OCI-LY7 (cell line): ENCODE measurements around the gene ELOVL6. TPM values are rescaled to one million over a fixed set of nuclear protein-coding genes. Genes with fewer than 3 reads are reported as not detected.
A peak's percentile ranks its signal among the peaks of the same experiment; 100 is the strongest.

Source experiments
- BruUV-seq: library from RNA; stranded (reverse); fragments of 400-500 nt; replicated peaks from 2 replicates; lab custom pipeline; 2021; lab: Mats Ljungman, UMichigan
- CTCF ChIA-PET: fragments of 300-600 bp; sonication (Branson Sonifier 250); formaldehyde crosslinking; loops from one replicate; lab custom pipeline; 2022; ENCODE audit warnings: antibody characterized with exemption; ENCODE audit not compliant: unreplicated experiment; lab: Charles Lee
- POLR2A ChIA-PET: fragments of 300-600 bp; sonication (Branson Sonifier 250); formaldehyde crosslinking; loops from one replicate; lab custom pipeline; 2022; ENCODE audit warnings: antibody characterized with exemption; lab: Charles Lee
- DNase-seq: peaks from one replicate; pipeline ENCODE4 v3.0.0-alpha.2; 2015; ENCODE audit warnings: low spot score
- H2AFZ ChIP-seq: fragments of 200-600 bp; sonication (generic), shearing (Covaris generic); 2 replicates; pipeline ENCODE4 v1.6.1; 2014; ENCODE audit warnings: mild to moderate bottlenecking, antibody characterized with exemption, low read length, moderate library complexity
- H3K27ac ChIP-seq: fragments of 200-600 bp; sonication (generic); 2 replicates; pipeline ENCODE4 v1.5.1; 2014; ENCODE audit warnings: mixed run types, low read depth, mild to moderate bottlenecking, moderate library complexity, low read length, inconsistent platforms; ENCODE audit not compliant: poor library complexity, severe bottlenecking
- H3K36me3 ChIP-seq: fragments of 200-600 bp; sonication (generic); 2 replicates; pipeline ENCODE4 v1.6.1; 2014; ENCODE audit warnings: mild to moderate bottlenecking, antibody characterized with exemption, low read length, moderate library complexity, mixed read lengths; ENCODE audit not compliant: insufficient read depth
- H3K4me1 ChIP-seq: fragments of 200-600 bp; sonication (generic); 2 replicates; pipeline ENCODE4 v1.5.1; 2014; ENCODE audit warnings: mild to moderate bottlenecking, low read length; ENCODE audit not compliant: insufficient read depth, poor library complexity, severe bottlenecking
- H3K4me2 ChIP-seq: fragments of 200-600 bp; sonication (generic); 2 replicates; pipeline ENCODE4 v1.6.1; 2014; ENCODE audit warnings: mild to moderate bottlenecking, low read length
- H3K4me3 ChIP-seq: fragments of 200-600 bp; sonication (generic); 2 replicates; pipeline ENCODE4 v1.5.1; 2014; ENCODE audit warnings: mild to moderate bottlenecking, low read depth, low read length; ENCODE audit not compliant: poor library complexity, severe bottlenecking
- H3K79me2 ChIP-seq: fragments of 200-600 bp; sonication (generic); 2 replicates; pipeline ENCODE4 v1.6.1; 2016; ENCODE audit warnings: low read depth, mild to moderate bottlenecking, low read length, moderate library complexity, mixed read lengths; ENCODE audit not compliant: insufficient read depth
- H3K9me2 ChIP-seq: fragments of 200-600 bp; sonication (generic); 2 replicates; pipeline ENCODE4 v1.6.1; 2016; ENCODE audit warnings: mild to moderate bottlenecking, low read length, mixed read lengths; ENCODE audit not compliant: insufficient read depth
- H3K9me3 ChIP-seq: fragments of 200-600 bp; sonication (generic); 2 replicates; pipeline ENCODE4 v1.6.1; 2014; ENCODE audit warnings: mild to moderate bottlenecking, mixed run types, low read length, mixed read lengths
- H4K20me1 ChIP-seq: fragments of 200-600 bp; sonication (generic); 2 replicates; pipeline ENCODE4 v1.6.1; 2014; ENCODE audit warnings: mild to moderate bottlenecking, antibody characterized with exemption, low read length, moderate library complexity, mixed read lengths; ENCODE audit not compliant: insufficient read depth
- EZH2phosphoT487 ChIP-seq: fragments of 200-600 bp; sonication (generic); IDR thresholded peaks from 2 replicates; pipeline ENCODE4 v1.6.1; 2018; ENCODE audit warnings: low read depth, borderline replicate concordance, mild to moderate bottlenecking, mixed run types, antibody characterized with exemption, low read length, moderate library complexity, mixed read lengths
- intact Hi-C: fragments of 100-400 bp; cut with micrococcal nuclease; formaldehyde crosslinking; loops from one replicate; pipeline ENCODE4 v1.10.0; 2022; ENCODE audit not compliant: unreplicated experiment
- total RNA-seq, 2 experiments: library from RNA; depleted of rRNA in 1 of 2; stranded (reverse); fragments of >200 nt in 1 of 2; shearing (Covaris generic) in 1 of 2; gene quantifications; 2 replicates each; pipeline ENCODE4 v1.2.3, GENCODE V29; 2014 to 2022
- TF ChIP-seq, protein P1 (sequence below): fragments of 200-600 bp; sonication (generic); conservative IDR thresholded peaks from 2 replicates; pipeline ENCODE4 v1.5.1; 2014; ENCODE audit warnings: mild to moderate bottlenecking, antibody characterized with exemption, low read length, moderate library complexity, mixed read lengths

The ELOVL6 gene
- total RNA-seq, 2 experiments from 2014 or later, result 14.5 to 45.5 TPM

DNA sequence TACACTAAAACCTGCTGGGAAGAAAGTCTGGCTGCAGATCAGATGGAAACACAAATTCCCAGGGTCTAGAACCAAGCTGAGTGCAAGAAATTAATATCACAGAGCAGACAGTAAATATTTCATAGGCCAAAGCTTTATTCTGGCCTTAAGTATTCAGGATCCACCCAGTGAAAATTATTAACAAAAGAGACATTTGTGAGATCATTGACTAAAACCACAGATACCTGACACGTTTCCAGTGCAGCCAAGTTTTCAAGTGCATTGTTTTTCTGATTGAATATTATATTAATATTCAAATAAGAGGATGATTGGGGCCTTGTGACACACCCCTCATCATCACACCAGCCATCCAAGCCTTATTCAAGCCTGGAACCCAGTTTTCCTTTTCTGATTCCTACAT is 10.3 kb downstream of the ELOVL6 start:
- Histone ChIP-seq H3K4me3 (no peak overlapping the region), H3K9me3 (no peaks in the 10 kb centered on the region), H3K27ac (no peak overlapping the region), H3K4me1 (peaks cover 22% of the 10 kb centered on the region), H2AFZ (no peak overlapping the region), H3K4me2 (no peak overlapping the region), H3K36me3 (peaks cover 70% of the 10 kb centered on the region), H4K20me1 (no peaks in the 10 kb centered on the region), H3K9me2 (no peaks in the 10 kb centered on the region), H3K79me2 (peaks cover 33% of the 10 kb centered on the region; the same call in 1 of the 2 replicates)
- DNase-seq, result no peak
- ChIA-PET CTCF (no interaction called here), POLR2A (interaction anchor here (0.6 to 0.7 kb wide), 2 partner anchors 57 to 757 kb away, joined by 3 read pairs; no protein-coding TSS in a partner anchor)
- intact Hi-C loops, result no loop called here
- no TSS peak for BruUV-seq
- TF ChIP-seq, protein P1, sequence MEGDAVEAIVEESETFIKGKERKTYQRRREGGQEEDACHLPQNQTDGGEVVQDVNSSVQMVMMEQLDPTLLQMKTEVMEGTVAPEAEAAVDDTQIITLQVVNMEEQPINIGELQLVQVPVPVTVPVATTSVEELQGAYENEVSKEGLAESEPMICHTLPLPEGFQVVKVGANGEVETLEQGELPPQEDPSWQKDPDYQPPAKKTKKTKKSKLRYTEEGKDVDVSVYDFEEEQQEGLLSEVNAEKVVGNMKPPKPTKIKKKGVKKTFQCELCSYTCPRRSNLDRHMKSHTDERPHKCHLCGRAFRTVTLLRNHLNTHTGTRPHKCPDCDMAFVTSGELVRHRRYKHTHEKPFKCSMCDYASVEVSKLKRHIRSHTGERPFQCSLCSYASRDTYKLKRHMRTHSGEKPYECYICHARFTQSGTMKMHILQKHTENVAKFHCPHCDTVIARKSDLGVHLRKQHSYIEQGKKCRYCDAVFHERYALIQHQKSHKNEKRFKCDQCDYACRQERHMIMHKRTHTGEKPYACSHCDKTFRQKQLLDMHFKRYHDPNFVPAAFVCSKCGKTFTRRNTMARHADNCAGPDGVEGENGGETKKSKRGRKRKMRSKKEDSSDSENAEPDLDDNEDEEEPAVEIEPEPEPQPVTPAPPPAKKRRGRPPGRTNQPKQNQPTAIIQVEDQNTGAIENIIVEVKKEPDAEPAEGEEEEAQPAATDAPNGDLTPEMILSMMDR, result no peak
- TF ChIP-seq EZH2phosphoT487, result no peak

DNA sequence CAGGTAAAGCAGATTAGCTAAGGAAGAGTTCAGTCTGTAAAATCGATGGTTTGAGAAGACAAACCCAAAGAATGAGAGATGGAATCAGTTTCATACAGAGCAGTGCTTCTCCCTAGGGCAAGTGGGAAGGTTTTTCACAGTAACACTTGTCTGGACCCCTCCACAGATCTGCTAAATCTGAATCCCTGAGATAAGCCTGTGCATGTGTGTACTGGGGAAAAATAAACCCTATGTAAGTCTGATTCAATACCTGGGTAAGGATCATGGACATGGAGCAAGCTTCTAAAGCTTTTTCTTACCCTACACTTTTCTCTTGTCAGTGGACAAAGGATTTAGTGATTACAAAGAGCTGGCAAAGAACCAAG is 13.6 kb downstream of the ELOVL6 start:
- TF ChIP-seq, protein P1, result no peak
- TF ChIP-seq EZH2phosphoT487, result no peak
- ChIA-PET CTCF (no interaction called here), POLR2A (interaction anchor here (0.5 to 1.7 kb wide), 5 partner anchors 9 to 55 kb away, joined by 3 to 9 read pairs (median 4); partner anchors contain the start of gene ELOVL6)
- H2AFZ ChIP-seq, result no peak overlapping the region
- peaks cover 23% of the 10 kb centered on the region; the same call in 1 of the 2 replicates for H3K79me2 ChIP-seq
- no peaks in the 10 kb centered on the region for H3K9me2 ChIP-seq
- H3K4me3 ChIP-seq, result no peak overlapping the region
- peak overlapping the region; percentile 28 for H3K4me2 ChIP-seq
- intact Hi-C loops, result no loop called here
- peak overlapping the region; percentile 3 for H3K27ac ChIP-seq
- peaks cover 63% of the 10 kb centered on the region for H3K36me3 ChIP-seq
- no peak for DNase-seq
- H3K9me3 ChIP-seq, result no peaks in the 10 kb centered on the region
- BruUV-seq, result no TSS peak
- H4K20me1 ChIP-seq, result no peaks in the 10 kb centered on the region
- H3K4me1 ChIP-seq, result peaks cover 18% of the 10 kb centered on the region

DNA sequence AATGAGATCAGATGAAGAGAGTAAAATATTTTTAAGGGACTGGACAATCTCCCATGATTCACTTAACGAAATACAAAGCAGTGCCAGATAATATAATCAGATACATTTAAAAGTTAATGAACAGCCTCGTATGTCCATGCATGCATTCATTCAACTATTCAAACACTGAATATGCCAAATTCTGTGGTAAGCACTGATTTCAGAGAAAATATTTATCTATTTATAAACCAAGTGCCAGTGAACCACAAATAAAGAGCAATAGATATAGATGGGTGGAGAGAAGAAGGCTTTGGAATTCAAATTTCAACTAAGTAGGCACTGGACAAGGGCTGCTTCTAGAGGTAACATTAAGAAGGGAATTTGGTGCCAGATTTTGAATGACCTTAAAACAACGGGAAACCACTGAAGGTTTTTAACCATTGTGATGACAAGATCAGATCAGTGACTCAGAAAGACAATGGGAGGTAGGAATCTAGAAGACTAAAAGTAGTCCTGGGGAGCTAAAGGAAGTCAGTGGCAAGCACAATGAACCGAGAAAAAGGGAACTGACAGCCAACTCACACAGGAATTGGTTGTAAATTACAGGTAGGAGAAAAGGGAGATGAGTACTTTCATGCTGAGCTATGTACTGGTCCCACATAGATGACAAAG is 14.2 kb downstream of the ELOVL6 start:
- ChIA-PET POLR2A (interaction anchor here (0.5 to 1.7 kb wide), 4 partner anchors 9 to 54 kb away, joined by 3 to 9 read pairs (median 4); partner anchors contain the start of gene ELOVL6), CTCF (no interaction called here)
- H4K20me1 ChIP-seq, result no peaks in the 10 kb centered on the region
- intact Hi-C loops, result no loop called here
- H3K4me3 ChIP-seq, result no peak overlapping the region
- TF ChIP-seq, protein P1, result no peak
- TF ChIP-seq EZH2phosphoT487, result no peak
- no peak for DNase-seq
- no TSS peak for BruUV-seq
- peaks cover 18% of the 10 kb centered on the region for H3K4me1 ChIP-seq
- H3K79me2 ChIP-seq, result peaks cover 24% of the 10 kb centered on the region; the same call in 1 of the 2 replicates
- no peaks in the 10 kb centered on the region for H3K9me2 ChIP-seq
- peaks cover 68% of the 10 kb centered on the region for H3K36me3 ChIP-seq
- no peaks in the 10 kb centered on the region for H3K9me3 ChIP-seq
- H3K27ac ChIP-seq, result peak overlapping the region; percentile 3
- H3K4me2 ChIP-seq, result peak overlapping the region; percentile 28
- H2AFZ ChIP-seq, result no peak overlapping the region
